ENCODE data around the gene VSTM2B. TPM values are rescaled to one million over a fixed set of nuclear protein-coding genes. Genes with fewer than 3 reads are reported as not detected.

The VSTM2B gene
- polyA plus RNA-seq, 1 of the 3 experiments (the other 2 are of a cell fraction): not detected

DNA sequence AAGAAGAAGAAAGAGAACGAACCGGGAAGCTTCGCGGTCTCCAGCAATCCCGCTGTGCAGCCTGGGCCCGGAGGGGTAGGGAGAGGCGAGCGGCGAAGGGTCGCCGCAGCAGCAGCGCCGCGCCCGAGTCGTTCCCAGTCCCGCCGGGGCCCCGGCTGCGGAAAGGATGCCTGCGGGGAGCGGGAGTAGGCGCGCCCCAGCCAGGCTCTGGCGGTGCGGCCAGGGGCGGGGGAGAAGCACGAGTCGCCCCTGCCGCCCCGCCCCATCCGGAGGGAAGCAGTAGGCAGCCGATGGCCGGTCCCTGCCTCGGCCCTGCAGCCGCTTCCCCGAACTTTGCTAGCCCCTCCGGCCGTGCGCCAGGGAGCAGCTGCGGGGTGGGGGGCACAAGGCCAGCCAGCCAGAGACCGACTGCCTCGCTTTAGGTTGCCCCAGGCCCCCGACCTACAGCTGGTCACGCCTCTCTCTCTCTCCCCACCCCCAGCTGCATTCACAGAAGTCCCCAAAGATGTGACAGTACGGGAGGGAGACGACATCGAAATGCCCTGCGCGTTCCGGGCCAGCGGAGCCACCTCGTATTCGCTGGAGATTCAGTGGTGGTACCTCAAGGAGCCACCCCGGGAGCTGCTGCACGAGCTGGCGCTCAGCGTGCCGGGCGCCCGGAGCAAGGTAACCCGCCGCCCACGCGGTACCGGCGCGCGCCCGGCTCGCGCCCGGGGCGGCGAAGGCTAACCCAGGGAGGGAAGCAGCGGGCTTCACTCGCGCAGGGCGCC is 1.1 kb downstream of the VSTM2B start:
- CTCF ChIA-PET: interaction anchor here (0.7 to 3.7 kb wide), 8 partner anchors 10 to 442 kb away, joined by 3 to 47 read pairs (median 4); no protein-coding TSS in a partner anchor
- POLR2A ChIA-PET: no interaction called here
- H3K4me1 ChIP-seq (ENCODE audit: control insufficient read depth in 1 of 2, insufficient read depth in 2 of 2, low read depth in 1 of 2, low read length in 1 of 2): no peaks in the 10 kb centered on the region; a peak in 1 of 4 replicates
- H3K9me3 ChIP-seq: no peaks in the 10 kb centered on the region
- DNase-seq: peak; percentile 49
- no peaks in the 10 kb centered on the region for H3K79me2 ChIP-seq (ENCODE audit: insufficient read depth)
- WGBS (ENCODE audit: low lambda C conversion rate): 6% methylated on average over 30 of the region's 79 CpGs
- H3K9me2 ChIP-seq: no peaks in the 10 kb centered on the region
- H3K4me2 ChIP-seq: peak overlapping the region; percentile 24; the same call in 1 of the 2 replicates
- H3K27ac ChIP-seq (ENCODE audit: low read depth in 2 of 2, low read length in 1 of 2): no peak overlapping the region
- H2AFZ ChIP-seq (ENCODE audit: low read depth): no peak overlapping the region
- no peak overlapping the region for H3K4me3 ChIP-seq (ENCODE audit: low read depth in 2 of 2, low read length in 1 of 2)
- H3F3A ChIP-seq (replicated peaks; ENCODE audit: insufficient read depth): no peaks in the 10 kb centered on the region
- 0 out of 2 replicates have a peak, but pooled peaks cover 2% of the 10 kb centered on the region for H4K20me1 ChIP-seq (ENCODE audit: insufficient read depth)
- no peak overlapping the region for H3K9ac ChIP-seq
- TF ChIP-seq SMC3 (IDR thresholded peaks at IDR 0.05; ENCODE audit: low read depth, low read length) (no peak), USF2 (IDR thresholded peaks at IDR 0.05; ENCODE audit: borderline replicate concordance, low read depth, low read length) (no peak), TEAD4 (IDR thresholded peaks at IDR 0.05; ENCODE audit: borderline replicate concordance, insufficient read depth) (no peak), POLR2AphosphoS5 (IDR thresholded peaks at IDR 0.05; ENCODE audit: low read depth, low read length) (no peak), EZH2phosphoT487 (IDR thresholded peaks at IDR 0.05; ENCODE audit: borderline replicate concordance, low read depth) (no peak; the same call in 1 of the 2 replicates), SIN3A (IDR thresholded peaks at IDR 0.05; ENCODE audit: borderline replicate concordance, low read depth, low read length) (no peak), MXI1 (IDR thresholded peaks at IDR 0.05; ENCODE audit: low read depth, low read length) (no peak)
- TF ChIP-seq, protein P1, sequence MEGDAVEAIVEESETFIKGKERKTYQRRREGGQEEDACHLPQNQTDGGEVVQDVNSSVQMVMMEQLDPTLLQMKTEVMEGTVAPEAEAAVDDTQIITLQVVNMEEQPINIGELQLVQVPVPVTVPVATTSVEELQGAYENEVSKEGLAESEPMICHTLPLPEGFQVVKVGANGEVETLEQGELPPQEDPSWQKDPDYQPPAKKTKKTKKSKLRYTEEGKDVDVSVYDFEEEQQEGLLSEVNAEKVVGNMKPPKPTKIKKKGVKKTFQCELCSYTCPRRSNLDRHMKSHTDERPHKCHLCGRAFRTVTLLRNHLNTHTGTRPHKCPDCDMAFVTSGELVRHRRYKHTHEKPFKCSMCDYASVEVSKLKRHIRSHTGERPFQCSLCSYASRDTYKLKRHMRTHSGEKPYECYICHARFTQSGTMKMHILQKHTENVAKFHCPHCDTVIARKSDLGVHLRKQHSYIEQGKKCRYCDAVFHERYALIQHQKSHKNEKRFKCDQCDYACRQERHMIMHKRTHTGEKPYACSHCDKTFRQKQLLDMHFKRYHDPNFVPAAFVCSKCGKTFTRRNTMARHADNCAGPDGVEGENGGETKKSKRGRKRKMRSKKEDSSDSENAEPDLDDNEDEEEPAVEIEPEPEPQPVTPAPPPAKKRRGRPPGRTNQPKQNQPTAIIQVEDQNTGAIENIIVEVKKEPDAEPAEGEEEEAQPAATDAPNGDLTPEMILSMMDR (IDR thresholded peaks at IDR 0.05): no peak
- TF ChIP-seq, protein P2, sequence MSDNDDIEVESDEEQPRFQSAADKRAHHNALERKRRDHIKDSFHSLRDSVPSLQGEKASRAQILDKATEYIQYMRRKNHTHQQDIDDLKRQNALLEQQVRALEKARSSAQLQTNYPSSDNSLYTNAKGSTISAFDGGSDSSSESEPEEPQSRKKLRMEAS (IDR thresholded peaks at IDR 0.05; ENCODE audit: low read depth): no peak
- TF ChIP-seq, protein P3, sequence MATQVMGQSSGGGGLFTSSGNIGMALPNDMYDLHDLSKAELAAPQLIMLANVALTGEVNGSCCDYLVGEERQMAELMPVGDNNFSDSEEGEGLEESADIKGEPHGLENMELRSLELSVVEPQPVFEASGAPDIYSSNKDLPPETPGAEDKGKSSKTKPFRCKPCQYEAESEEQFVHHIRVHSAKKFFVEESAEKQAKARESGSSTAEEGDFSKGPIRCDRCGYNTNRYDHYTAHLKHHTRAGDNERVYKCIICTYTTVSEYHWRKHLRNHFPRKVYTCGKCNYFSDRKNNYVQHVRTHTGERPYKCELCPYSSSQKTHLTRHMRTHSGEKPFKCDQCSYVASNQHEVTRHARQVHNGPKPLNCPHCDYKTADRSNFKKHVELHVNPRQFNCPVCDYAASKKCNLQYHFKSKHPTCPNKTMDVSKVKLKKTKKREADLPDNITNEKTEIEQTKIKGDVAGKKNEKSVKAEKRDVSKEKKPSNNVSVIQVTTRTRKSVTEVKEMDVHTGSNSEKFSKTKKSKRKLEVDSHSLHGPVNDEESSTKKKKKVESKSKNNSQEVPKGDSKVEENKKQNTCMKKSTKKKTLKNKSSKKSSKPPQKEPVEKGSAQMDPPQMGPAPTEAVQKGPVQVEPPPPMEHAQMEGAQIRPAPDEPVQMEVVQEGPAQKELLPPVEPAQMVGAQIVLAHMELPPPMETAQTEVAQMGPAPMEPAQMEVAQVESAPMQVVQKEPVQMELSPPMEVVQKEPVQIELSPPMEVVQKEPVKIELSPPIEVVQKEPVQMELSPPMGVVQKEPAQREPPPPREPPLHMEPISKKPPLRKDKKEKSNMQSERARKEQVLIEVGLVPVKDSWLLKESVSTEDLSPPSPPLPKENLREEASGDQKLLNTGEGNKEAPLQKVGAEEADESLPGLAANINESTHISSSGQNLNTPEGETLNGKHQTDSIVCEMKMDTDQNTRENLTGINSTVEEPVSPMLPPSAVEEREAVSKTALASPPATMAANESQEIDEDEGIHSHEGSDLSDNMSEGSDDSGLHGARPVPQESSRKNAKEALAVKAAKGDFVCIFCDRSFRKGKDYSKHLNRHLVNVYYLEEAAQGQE (IDR thresholded peaks at IDR 0.05; ENCODE audit: low read depth, low read length): no peak
- no peaks in the 10 kb centered on the region for H3K36me3 ChIP-seq (replicated peaks in 1 of 2; ENCODE audit: control insufficient read depth in 1 of 2, insufficient read depth in 2 of 2, low read length in 1 of 2)
- peaks cover 85% of the 10 kb centered on the region for H3K27me3 ChIP-seq (ENCODE audit: insufficient read depth)
